Astrocyte (in vitro differentiated cells and primary cell): Measurements from ENCODE around the gene GABBR1. TPM values are rescaled to one million over a fixed set of nuclear protein-coding genes. Genes with fewer than 3 reads are reported as not detected.
A peak's percentile ranks its signal among the peaks of the same experiment; 100 is the strongest.

Experiments
- DNase-seq: peaks from one replicate; pipeline ENCODE4 v3.0.0-alpha.2; 2010; ENCODE audit warnings: low read depth
- FAIRE-seq: peaks from 2 replicates; lab custom pipeline; 2011; peaks lifted over from hg19 to GRCh38; lab: Jason Lieb, UNC
- H2AFZ ChIP-seq: 2 replicates; pipeline ENCODE4 v1.6.0; 2012; ENCODE audit warnings: low read depth, low read length, inconsistent platforms
- H3K27ac ChIP-seq: 2 replicates; pipeline ENCODE4 v1.5.1; 2011; ENCODE audit warnings: low read depth, low read length, inconsistent platforms
- H3K27me3 ChIP-seq: 2 replicates; pipeline ENCODE4 v1.6.0; 2011; ENCODE audit warnings: low read length, inconsistent platforms; ENCODE audit not compliant: insufficient read depth
- H3K36me3 ChIP-seq: 2 replicates; pipeline ENCODE4 v1.5.1; 2011; ENCODE audit warnings: low read length, inconsistent platforms; ENCODE audit not compliant: insufficient read depth
- H3K4me1 ChIP-seq: 2 replicates; pipeline ENCODE4 v1.5.1; 2011; ENCODE audit warnings: low read length, inconsistent platforms; ENCODE audit not compliant: insufficient read depth
- H3K4me2 ChIP-seq: 2 replicates; pipeline ENCODE4 v1.6.0; 2012; ENCODE audit warnings: low read length, inconsistent platforms
- H3K4me3 ChIP-seq: 2 replicates; pipeline ENCODE4 v1.5.1; 2011; ENCODE audit warnings: low read depth, mild to moderate bottlenecking, low read length, inconsistent platforms; ENCODE audit not compliant: insufficient read depth
- H3K79me2 ChIP-seq: 2 replicates; pipeline ENCODE4 v1.6.0; 2012; ENCODE audit warnings: mild to moderate bottlenecking, low read length, inconsistent platforms; ENCODE audit not compliant: insufficient read depth
- H3K9ac ChIP-seq: 2 replicates; pipeline ENCODE4 v1.6.0; 2012; ENCODE audit warnings: mild to moderate bottlenecking, low read length, inconsistent platforms
- H3K9me3 ChIP-seq: 2 replicates; pipeline ENCODE4 v1.5.1; 2012; ENCODE audit warnings: low read depth, mild to moderate bottlenecking, low read length, inconsistent platforms; ENCODE audit not compliant: insufficient read depth
- H4K20me1 ChIP-seq: 2 replicates; pipeline ENCODE4 v1.6.0; 2012; ENCODE audit warnings: low read length, inconsistent platforms; ENCODE audit not compliant: insufficient read depth
- H3K27ac Mint-ChIP-seq: one replicate; pipeline ENCODE4 v1.8.0; 2021; ENCODE audit warnings: mild to moderate bottlenecking, mixed read lengths; ENCODE audit not compliant: unreplicated experiment
- H3K27me3 Mint-ChIP-seq: one replicate; pipeline ENCODE4 v1.8.0; 2021; ENCODE audit warnings: low read depth, mixed read lengths; ENCODE audit not compliant: unreplicated experiment
- H3K36me3 Mint-ChIP-seq: one replicate; pipeline ENCODE4 v1.8.0; 2021; ENCODE audit warnings: low read depth, mixed read lengths; ENCODE audit not compliant: unreplicated experiment
- H3K4me1 Mint-ChIP-seq: one replicate; pipeline ENCODE4 v1.8.0; 2021; ENCODE audit warnings: low read depth, mixed read lengths; ENCODE audit not compliant: unreplicated experiment
- H3K4me3 Mint-ChIP-seq: one replicate; pipeline ENCODE4 v1.8.0; 2021; ENCODE audit warnings: mild to moderate bottlenecking, moderate library complexity, mixed read lengths; ENCODE audit not compliant: unreplicated experiment
- H3K9me3 Mint-ChIP-seq: one replicate; pipeline ENCODE4 v1.8.0; 2021; ENCODE audit warnings: mild to moderate bottlenecking, mixed read lengths; ENCODE audit not compliant: unreplicated experiment
- EZH2 ChIP-seq: IDR thresholded peaks from 2 replicates; pipeline ENCODE4 v1.6.1; 2012; ENCODE audit warnings: mild to moderate bottlenecking, low read length, inconsistent platforms; ENCODE audit not compliant: insufficient read depth
- total RNA-seq: library from RNA; stranded (reverse); gene quantifications from 2 replicates; pipeline ENCODE4 v1.2.1, GENCODE V29; 2021
- TF ChIP-seq, protein P1 (sequence below): IDR thresholded peaks from 2 replicates; pipeline ENCODE4 v1.5.1; 2011; ENCODE audit warnings: low read depth, mild to moderate bottlenecking, inconsistent platforms, low read length, moderate library complexity; ENCODE audit not compliant: insufficient read depth

GABBR1 gene
- total RNA-seq, 1 donor from 2014 or later, result 66.3 TPM

DNA sequence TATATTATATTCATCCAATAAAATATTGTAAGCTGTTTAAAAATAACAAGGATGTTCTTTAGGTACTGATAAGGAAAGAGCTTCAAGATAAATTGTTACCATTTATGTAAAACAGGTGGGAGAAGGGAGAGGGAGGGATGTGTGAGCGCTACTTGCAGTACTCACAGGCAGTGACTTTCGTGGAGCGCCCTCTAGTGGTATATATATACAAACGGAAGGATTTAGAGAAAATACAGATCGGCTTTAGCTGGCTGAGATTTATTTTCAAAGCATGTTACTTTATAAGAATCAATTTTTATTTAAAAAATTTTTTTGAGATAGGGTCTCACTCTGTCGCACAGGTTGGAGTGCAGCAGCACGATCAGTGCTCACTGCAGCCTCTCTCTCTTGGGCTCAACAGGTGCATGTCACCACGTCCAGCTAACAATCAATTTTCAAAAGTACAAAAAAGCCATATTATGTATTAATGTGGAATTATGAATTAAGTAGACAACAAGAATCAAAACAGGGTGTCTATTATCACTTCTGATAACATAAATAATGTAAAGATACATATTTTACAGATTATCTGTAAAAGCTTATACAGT lies 20.6 kb upstream of the GABBR1 start:
- FAIRE-seq, result no peak
- TF ChIP-seq, protein P1, sequence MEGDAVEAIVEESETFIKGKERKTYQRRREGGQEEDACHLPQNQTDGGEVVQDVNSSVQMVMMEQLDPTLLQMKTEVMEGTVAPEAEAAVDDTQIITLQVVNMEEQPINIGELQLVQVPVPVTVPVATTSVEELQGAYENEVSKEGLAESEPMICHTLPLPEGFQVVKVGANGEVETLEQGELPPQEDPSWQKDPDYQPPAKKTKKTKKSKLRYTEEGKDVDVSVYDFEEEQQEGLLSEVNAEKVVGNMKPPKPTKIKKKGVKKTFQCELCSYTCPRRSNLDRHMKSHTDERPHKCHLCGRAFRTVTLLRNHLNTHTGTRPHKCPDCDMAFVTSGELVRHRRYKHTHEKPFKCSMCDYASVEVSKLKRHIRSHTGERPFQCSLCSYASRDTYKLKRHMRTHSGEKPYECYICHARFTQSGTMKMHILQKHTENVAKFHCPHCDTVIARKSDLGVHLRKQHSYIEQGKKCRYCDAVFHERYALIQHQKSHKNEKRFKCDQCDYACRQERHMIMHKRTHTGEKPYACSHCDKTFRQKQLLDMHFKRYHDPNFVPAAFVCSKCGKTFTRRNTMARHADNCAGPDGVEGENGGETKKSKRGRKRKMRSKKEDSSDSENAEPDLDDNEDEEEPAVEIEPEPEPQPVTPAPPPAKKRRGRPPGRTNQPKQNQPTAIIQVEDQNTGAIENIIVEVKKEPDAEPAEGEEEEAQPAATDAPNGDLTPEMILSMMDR, result peak; percentile 84
- TF ChIP-seq EZH2, result no peak

DNA sequence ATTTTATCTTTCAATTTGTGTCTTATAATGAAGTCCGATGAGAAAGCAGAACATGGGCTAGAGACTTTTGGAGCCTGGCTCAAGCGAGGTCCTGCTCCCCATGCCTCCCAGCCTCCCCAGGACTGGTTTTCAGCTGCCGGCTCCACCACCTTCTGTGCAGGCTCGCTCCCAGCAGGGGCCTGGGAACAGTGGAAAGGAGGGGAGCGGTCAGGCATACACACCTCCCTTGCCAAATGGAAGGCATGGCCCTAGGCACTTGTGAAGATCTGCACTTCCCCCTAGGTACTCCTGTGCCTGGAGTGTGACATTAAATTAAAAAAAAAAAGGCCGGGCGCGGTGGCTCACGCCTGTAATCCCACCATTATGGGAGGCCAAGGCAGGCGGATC lies 19.2 kb upstream of the GABBR1 start:
- no peak overlapping the region for H3K4me3 ChIP-seq
- FAIRE-seq, result no peak
- no peak overlapping the region for H3K4me2 ChIP-seq
- Mint-ChIP-seq H3K4me1 (peaks cover 13% of the 10 kb centered on the region), H3K9me3 (no peaks in the 10 kb centered on the region), H3K4me3 (no peak overlapping the region), H3K36me3 (no peaks in the 10 kb centered on the region), H3K27ac (no peak overlapping the region), H3K27me3 (no peaks in the 10 kb centered on the region)
- H4K20me1 ChIP-seq, result no peaks in the 10 kb centered on the region
- no peak for DNase-seq
- TF ChIP-seq EZH2, result no peak
- TF ChIP-seq, protein P1, result no peak
- H3K9me3 ChIP-seq, result no peaks in the 10 kb centered on the region
- H2AFZ ChIP-seq, result no peak overlapping the region
- no peaks in the 10 kb centered on the region for H3K79me2 ChIP-seq
- H3K36me3 ChIP-seq, result no peaks in the 10 kb centered on the region
- peaks cover 3% of the 10 kb centered on the region for H3K27me3 ChIP-seq
- no peak overlapping the region for H3K9ac ChIP-seq
- peaks cover 9% of the 10 kb centered on the region for H3K4me1 ChIP-seq
- no peak overlapping the region for H3K27ac ChIP-seq

More for the DNA sequence above, 20.6 kb upstream of the GABBR1 start:
- no peaks in the 10 kb centered on the region for H4K20me1 ChIP-seq
- no peaks in the 10 kb centered on the region for H3K9me3 ChIP-seq
- no peaks in the 10 kb centered on the region for H3K79me2 ChIP-seq
- peaks cover 3% of the 10 kb centered on the region for H3K27me3 ChIP-seq
- H3K36me3 ChIP-seq, result no peaks in the 10 kb centered on the region
- no peak overlapping the region for H3K27ac ChIP-seq
- Mint-ChIP-seq H3K36me3 (no peaks in the 10 kb centered on the region), H3K4me3 (no peak overlapping the region), H3K27me3 (no peaks in the 10 kb centered on the region), H3K9me3 (no peaks in the 10 kb centered on the region), H3K4me1 (peaks cover 13% of the 10 kb centered on the region), H3K27ac (no peak overlapping the region)
- H3K4me3 ChIP-seq, result no peak overlapping the region
- no peak overlapping the region for H3K4me2 ChIP-seq
- peaks cover 9% of the 10 kb centered on the region for H3K4me1 ChIP-seq
- H3K9ac ChIP-seq, result no peak overlapping the region
- H2AFZ ChIP-seq, result no peak overlapping the region
- peak; percentile 52 for DNase-seq

DNA sequence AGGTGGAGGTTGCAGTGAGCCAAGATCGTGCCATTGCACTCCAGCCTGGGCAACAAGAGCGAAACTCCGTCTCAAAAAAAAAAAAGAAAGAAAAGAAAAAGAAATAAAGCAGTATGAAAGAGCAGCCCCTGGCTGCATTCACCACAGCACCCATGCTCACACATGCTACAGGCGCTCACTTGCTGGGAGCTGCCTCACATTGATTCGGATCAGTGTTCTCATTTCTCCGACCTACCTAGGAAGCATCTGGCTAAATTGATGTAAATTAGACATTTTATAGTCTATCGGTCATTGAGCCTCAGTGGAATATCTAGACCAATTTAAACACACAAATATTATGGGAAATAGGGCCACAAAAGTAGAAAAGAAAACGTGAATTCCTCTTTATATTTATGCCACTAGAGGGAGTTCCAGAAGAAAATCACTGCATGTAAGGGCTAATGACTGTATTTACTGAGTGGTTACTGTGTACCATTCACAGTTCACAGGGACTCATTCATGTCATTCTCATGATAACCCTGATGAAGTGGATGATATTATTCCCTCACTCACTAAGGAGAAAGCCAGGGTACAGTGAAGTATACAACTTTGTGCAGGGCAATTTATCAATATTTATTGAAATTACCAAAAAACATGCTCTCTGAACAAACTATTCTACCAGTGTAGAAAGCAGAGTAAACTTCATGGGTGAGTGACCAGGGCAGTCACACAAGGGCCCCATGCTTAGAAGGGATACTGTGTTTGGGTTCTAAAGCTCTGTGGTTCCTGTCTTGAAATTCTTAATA lies 18.6 kb upstream of the GABBR1 start:
- H3K9ac ChIP-seq, result no peak overlapping the region
- H3K27ac ChIP-seq, result no peak overlapping the region
- TF ChIP-seq, protein P1, result peak; percentile 70
- no peak for TF ChIP-seq EZH2
- FAIRE-seq (no peak), DNase-seq (peak; percentile 19)
- H3K4me3 ChIP-seq, result no peak overlapping the region
- Mint-ChIP-seq H3K36me3 (no peaks in the 10 kb centered on the region), H3K4me3 (no peak overlapping the region), H3K4me1 (peaks cover 13% of the 10 kb centered on the region), H3K9me3 (no peaks in the 10 kb centered on the region), H3K27me3 (no peaks in the 10 kb centered on the region), H3K27ac (no peak overlapping the region)
- no peak overlapping the region for H2AFZ ChIP-seq
- no peak overlapping the region for H3K4me2 ChIP-seq
- peaks cover 3% of the 10 kb centered on the region for H3K27me3 ChIP-seq
- no peaks in the 10 kb centered on the region for H3K36me3 ChIP-seq
- no peaks in the 10 kb centered on the region for H4K20me1 ChIP-seq
- no peaks in the 10 kb centered on the region for H3K9me3 ChIP-seq
- H3K79me2 ChIP-seq, result no peaks in the 10 kb centered on the region
- H3K4me1 ChIP-seq, result peaks cover 9% of the 10 kb centered on the region
